OCI-LY1 (cell line): ENCODE data around the gene SLC8A1.

Experiments used
- H2AFZ ChIP-seq: fragments of 200-600 bp; sonication (generic), shearing (Covaris generic); 2 replicates; pipeline ENCODE4 v1.6.0; 2014; ENCODE audit warnings: antibody characterized with exemption, mild to moderate bottlenecking, low read length
- H3F3A ChIP-seq: fragments of 200-600 bp; sonication (generic), shearing (Covaris generic); 2 replicates; pipeline ENCODE4 v1.6.0; 2014; ENCODE audit warnings: mild to moderate bottlenecking, antibody characterized with exemption, low read length, moderate library complexity; ENCODE audit not compliant: insufficient read depth
- H3K27ac ChIP-seq: fragments of 200-600 bp; sonication (generic); 2 replicates; pipeline ENCODE4 v1.5.1; 2014; ENCODE audit warnings: low read length, mixed run types, mild to moderate bottlenecking, low read depth; ENCODE audit not compliant: poor library complexity, severe bottlenecking
- H3K27me3 ChIP-seq: fragments of 200-600 bp; sonication (generic); 2 replicates; pipeline ENCODE4 v1.6.0; 2014; ENCODE audit warnings: antibody characterized with exemption, mild to moderate bottlenecking, low read length, moderate library complexity; ENCODE audit not compliant: insufficient read depth
- H3K36me3 ChIP-seq: fragments of 200-600 bp; sonication (generic); 2 replicates; pipeline ENCODE4 v1.6.1; 2014; ENCODE audit warnings: mild to moderate bottlenecking, antibody characterized with exemption, low read length, moderate library complexity, mixed read lengths; ENCODE audit not compliant: insufficient read depth
- H3K4me1 ChIP-seq: fragments of 200-600 bp; sonication (generic); 2 replicates; pipeline ENCODE4 v1.5.1; 2014; ENCODE audit warnings: mild to moderate bottlenecking, low read length, moderate library complexity; ENCODE audit not compliant: insufficient read depth, severe bottlenecking
- H3K4me2 ChIP-seq: fragments of 200-600 bp; sonication (generic), shearing (Covaris generic); 2 replicates; pipeline ENCODE4 v1.6.1; 2014; ENCODE audit warnings: low read length
- H3K4me3 ChIP-seq: fragments of 200-600 bp; sonication (generic); 2 replicates; pipeline ENCODE4 v1.5.1; 2014; ENCODE audit warnings: low read length, low read depth, mild to moderate bottlenecking, mixed read lengths; ENCODE audit not compliant: poor library complexity, severe bottlenecking
- H3K79me2 ChIP-seq: fragments of 200-600 bp; shearing (Covaris generic); 2 replicates; pipeline ENCODE4 v1.6.1; 2016; ENCODE audit warnings: mixed run types, low read length, mixed read lengths; ENCODE audit not compliant: insufficient read depth
- H3K9ac ChIP-seq: fragments of 200-600 bp; sonication (generic), shearing (Covaris generic); 2 replicates; pipeline ENCODE4 v1.6.1; 2014; ENCODE audit warnings: mild to moderate bottlenecking, low read length, mixed read lengths
- H3K9me2 ChIP-seq: fragments of 200-600 bp; sonication (generic), shearing (Covaris generic); 2 replicates; pipeline ENCODE4 v1.6.1; 2014; ENCODE audit warnings: low read depth, mild to moderate bottlenecking, low read length, mixed read lengths
- H3K9me3 ChIP-seq: fragments of 200-600 bp; shearing (Covaris generic); 2 replicates; pipeline ENCODE4 v1.6.1; 2014; ENCODE audit warnings: low read length, mixed read lengths
- H4K20me1 ChIP-seq: fragments of 200-600 bp; sonication (generic), shearing (Covaris generic); 2 replicates; pipeline ENCODE4 v1.6.0; 2016; ENCODE audit warnings: mild to moderate bottlenecking, low read length; ENCODE audit not compliant: insufficient read depth
- EZH2 ChIP-seq: fragments of 200-600 bp; sonication (generic), shearing (Covaris generic); IDR thresholded peaks from 2 replicates; pipeline ENCODE4 v1.8.0; 2017; ENCODE audit warnings: borderline replicate concordance, mixed run types, mild to moderate bottlenecking, antibody characterized with exemption, low read length, moderate library complexity, mixed read lengths
- TF ChIP-seq, protein P1 (sequence below): fragments of 200-600 bp; sonication (generic), shearing (Covaris generic); IDR thresholded peaks from 2 replicates; pipeline ENCODE4 v1.5.1; 2017; ENCODE audit warnings: mild to moderate bottlenecking, antibody characterized with exemption, low read length, moderate library complexity, mixed read lengths

SLC8A1 gene

DNA sequence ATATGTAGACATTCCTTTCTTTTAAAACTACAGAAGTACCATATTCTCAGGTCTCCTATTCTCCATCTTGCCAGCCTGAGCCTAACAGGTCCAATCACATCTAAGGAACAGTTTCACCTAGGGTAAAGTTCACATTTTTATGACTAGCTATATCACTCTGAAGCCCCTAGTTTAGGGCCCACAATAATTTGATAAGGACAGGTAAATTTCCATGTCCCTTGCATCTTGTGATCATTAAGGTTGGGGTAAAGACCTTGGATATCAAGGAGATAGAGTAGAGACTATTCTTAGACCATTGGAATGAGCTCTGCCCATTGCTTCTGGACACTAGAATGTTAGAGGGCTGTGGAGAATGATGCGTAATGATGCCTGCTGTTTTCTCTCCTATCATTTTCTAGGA is 185.7 kb downstream of the SLC8A1 start:
- Histone ChIP-seq H4K20me1 (no peaks in the 10 kb centered on the region), H3K4me2 (no peak overlapping the region), H3K4me1 (no peaks in the 10 kb centered on the region), H3K9me3 (no peaks in the 10 kb centered on the region), H3K4me3 (no peak overlapping the region), H3K27ac (no peak overlapping the region), H3F3A (no peaks in the 10 kb centered on the region), H3K9ac (no peak overlapping the region), H3K36me3 (no peaks in the 10 kb centered on the region), H3K79me2 (no peaks in the 10 kb centered on the region), H3K27me3 (no peaks in the 10 kb centered on the region), H2AFZ (no peak overlapping the region), H3K9me2 (no peaks in the 10 kb centered on the region)
- no peak for TF ChIP-seq EZH2
- TF ChIP-seq, protein P1, sequence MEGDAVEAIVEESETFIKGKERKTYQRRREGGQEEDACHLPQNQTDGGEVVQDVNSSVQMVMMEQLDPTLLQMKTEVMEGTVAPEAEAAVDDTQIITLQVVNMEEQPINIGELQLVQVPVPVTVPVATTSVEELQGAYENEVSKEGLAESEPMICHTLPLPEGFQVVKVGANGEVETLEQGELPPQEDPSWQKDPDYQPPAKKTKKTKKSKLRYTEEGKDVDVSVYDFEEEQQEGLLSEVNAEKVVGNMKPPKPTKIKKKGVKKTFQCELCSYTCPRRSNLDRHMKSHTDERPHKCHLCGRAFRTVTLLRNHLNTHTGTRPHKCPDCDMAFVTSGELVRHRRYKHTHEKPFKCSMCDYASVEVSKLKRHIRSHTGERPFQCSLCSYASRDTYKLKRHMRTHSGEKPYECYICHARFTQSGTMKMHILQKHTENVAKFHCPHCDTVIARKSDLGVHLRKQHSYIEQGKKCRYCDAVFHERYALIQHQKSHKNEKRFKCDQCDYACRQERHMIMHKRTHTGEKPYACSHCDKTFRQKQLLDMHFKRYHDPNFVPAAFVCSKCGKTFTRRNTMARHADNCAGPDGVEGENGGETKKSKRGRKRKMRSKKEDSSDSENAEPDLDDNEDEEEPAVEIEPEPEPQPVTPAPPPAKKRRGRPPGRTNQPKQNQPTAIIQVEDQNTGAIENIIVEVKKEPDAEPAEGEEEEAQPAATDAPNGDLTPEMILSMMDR = no peak

GRCh38 chr2:40265602-40266001 is 186.3 kb downstream of the SLC8A1 start:
- Histone ChIP-seq H3K27me3 (no peaks in the 10 kb centered on the region), H3F3A (no peaks in the 10 kb centered on the region), H3K36me3 (no peaks in the 10 kb centered on the region), H3K9ac (no peak overlapping the region), H3K4me1 (no peaks in the 10 kb centered on the region), H3K9me2 (no peaks in the 10 kb centered on the region), H3K79me2 (no peaks in the 10 kb centered on the region), H3K9me3 (no peaks in the 10 kb centered on the region), H4K20me1 (no peaks in the 10 kb centered on the region), H3K4me3 (no peak overlapping the region), H2AFZ (no peak overlapping the region), H3K4me2 (no peak overlapping the region), H3K27ac (no peak overlapping the region)
- TF ChIP-seq, protein P1 = no peak
- TF ChIP-seq EZH2 = no peak

DNA sequence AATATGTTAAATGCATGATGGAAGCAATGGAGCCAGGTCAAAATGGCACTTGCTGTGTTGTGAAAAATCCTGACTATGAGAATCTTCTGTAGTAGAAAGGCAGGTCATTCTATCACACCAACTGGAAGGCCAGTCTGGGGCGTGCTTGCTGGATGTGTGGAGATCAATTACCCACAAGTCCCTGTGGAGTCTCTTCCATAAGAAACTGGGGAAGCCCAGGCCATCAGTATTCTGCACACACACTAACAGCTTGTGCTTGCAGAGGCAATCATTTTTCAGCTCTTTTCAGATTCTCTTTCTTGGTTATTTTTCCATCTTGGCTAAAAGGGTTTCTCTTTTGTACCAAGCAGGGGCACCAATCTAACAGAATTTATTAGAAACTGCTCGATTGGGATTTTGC is 190.8 kb downstream of the SLC8A1 start:
- Histone ChIP-seq H3K4me2 (no peak overlapping the region), H3K4me1 (no peaks in the 10 kb centered on the region)

DNA sequence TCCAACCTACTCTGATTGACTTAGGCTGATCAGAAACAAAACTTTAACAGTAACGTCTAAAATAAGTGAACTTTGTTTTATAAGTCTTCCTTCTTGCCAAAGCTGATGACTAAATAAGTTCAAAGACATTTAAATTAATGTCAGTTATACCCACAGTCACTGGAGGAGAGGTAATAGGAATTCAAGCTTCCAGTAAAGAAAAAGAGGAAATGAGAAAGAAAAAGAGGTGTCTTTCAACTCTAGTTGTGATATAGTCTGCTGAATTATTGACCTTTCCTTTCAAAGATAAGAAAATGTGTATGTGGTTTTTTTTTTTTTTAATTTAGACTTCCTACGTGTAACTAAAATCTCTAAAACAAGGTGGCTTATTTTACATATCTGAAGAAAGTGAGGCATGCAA is 191.5 kb downstream of the SLC8A1 start:
- H4K20me1 ChIP-seq = no peaks in the 10 kb centered on the region
- H3F3A ChIP-seq = no peaks in the 10 kb centered on the region
- no peaks in the 10 kb centered on the region for H3K27me3 ChIP-seq
- no peak overlapping the region for H3K9ac ChIP-seq
- no peaks in the 10 kb centered on the region for H3K4me1 ChIP-seq
- no peak overlapping the region for H3K27ac ChIP-seq
- TF ChIP-seq, protein P1 = no peak
- TF ChIP-seq EZH2 = no peak
- no peak overlapping the region for H3K4me3 ChIP-seq
- no peaks in the 10 kb centered on the region for H3K79me2 ChIP-seq
- no peak overlapping the region for H3K4me2 ChIP-seq
- no peak overlapping the region for H2AFZ ChIP-seq
- H3K36me3 ChIP-seq = no peaks in the 10 kb centered on the region
- H3K9me3 ChIP-seq = no peaks in the 10 kb centered on the region
- no peaks in the 10 kb centered on the region for H3K9me2 ChIP-seq

More for the DNA sequence above, 190.8 kb downstream of the SLC8A1 start:
- no peaks in the 10 kb centered on the region for H3K9me3 ChIP-seq
- H3K9ac ChIP-seq = no peak overlapping the region
- no peaks in the 10 kb centered on the region for H3K79me2 ChIP-seq
- no peaks in the 10 kb centered on the region for H3K27me3 ChIP-seq
- H3K4me3 ChIP-seq = no peak overlapping the region
- no peaks in the 10 kb centered on the region for H3F3A ChIP-seq
- H4K20me1 ChIP-seq = no peaks in the 10 kb centered on the region
- H2AFZ ChIP-seq = no peak overlapping the region
- no peak overlapping the region for H3K27ac ChIP-seq
- H3K9me2 ChIP-seq = no peaks in the 10 kb centered on the region
- H3K36me3 ChIP-seq = no peaks in the 10 kb centered on the region
- TF ChIP-seq EZH2 = no peak
